AML-193 (cell line): Measurements from ENCODE around the gene KCTD13.
"Not testable (repeated sequence)": the region's sequence is repeated elsewhere in the genome, so short reads cannot be mapped to it uniquely, and the experiment has no call there.

Experiments
- DNase-seq, 2 experiments: peaks; one replicate each; lab custom pipeline; 2025; lab: John Stamatoyannopoulos, UW

Gene KCTD13

DNA sequence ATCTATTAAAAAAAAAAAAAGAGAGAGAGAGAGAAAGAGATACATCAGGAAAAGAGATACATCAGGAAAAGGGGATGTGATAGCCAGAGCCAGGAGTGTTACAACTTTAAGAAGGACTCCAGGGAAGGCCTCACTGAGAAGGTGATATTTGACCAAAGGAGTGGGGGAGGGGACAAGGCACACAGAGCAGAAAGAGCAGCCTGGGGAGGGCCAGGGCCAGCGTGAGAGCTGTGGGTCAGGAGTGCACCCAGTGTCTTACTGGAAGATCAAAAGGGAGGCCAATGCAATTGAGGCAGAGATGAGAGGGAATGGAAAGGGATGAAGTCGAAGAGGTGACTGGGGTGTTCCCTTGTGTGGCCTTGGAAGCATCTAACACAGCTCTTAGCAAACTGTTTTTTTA, 18.1 kb downstream of the KCTD13 start:
- no peak for DNase-seq

DNA sequence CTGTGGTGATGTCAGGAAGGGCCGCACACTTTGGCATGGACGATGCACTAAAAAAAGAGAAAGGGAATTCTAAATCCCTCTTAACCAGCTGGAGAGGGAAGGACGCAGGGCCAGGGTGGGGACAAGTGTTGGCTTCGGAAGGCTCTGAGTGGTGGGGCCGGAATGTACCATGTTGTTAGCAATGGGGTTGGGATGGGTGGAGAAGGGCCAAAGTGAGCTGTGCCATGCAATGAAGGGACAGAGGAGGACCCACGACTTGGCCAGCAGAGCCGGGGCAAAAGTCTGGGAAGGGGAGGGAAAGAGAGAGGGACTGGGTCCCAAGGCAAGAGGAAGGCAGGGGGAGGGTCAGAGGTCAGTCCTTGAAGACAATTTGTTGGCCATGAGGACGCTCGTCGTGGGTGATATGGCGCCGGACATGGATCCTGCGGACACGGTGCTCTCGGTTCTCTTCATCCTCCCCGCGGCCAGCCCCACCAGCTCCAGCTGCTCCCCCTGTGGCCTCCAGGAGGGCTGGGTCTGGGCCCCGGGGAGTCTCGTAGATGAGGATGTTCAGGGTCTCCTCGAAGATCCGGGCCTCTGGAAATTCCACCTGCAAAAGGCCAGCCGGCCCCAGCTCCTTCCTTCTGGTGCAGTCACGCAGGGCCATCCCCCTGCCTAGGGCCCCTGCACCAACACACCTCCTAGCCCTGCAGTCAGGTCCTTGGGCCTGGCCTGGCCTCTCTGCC, 19.3 kb downstream of the KCTD13 start:
- DNase-seq: no peak

DNA sequence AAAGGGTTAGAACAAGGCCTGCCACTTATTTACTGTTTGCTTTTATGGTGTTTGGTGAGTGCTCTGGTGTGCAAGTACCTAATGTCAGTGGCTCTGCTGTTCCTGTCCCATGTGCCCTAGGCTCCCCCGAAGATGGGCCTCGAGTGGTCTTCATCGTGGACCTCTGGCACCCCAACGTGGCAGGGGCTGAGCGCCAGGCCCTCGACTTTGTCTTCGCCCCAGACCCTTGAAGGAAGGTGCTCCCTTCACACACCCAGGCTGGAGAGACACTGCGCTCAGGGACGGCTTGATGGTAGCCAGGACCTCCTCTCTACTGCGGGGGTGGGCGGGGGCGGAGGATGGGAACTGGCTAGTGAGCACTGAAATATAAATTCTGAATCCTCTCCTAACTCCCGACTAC, 20.4 kb downstream of the KCTD13 start:
- no peak for DNase-seq

DNA sequence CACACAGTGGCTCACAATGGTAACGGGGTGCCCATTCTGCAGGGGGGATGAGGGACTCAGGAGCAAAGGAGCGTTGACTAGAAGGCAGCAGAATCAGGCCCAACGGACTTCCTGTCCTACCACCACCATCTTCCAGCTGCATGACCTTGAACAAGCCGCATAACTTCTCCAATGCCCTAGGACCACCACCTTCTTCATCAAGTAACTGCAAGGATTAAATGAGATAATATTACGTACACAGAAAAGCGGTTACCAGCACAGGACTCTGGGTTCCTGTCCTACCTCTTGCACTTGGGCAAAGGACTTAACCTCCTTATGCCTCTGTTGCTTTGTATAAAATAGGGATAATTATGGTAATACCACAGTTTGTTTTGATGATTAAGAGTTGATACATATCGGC, 21.1 kb downstream of the KCTD13 start:
- DNase-seq: no peak

DNA sequence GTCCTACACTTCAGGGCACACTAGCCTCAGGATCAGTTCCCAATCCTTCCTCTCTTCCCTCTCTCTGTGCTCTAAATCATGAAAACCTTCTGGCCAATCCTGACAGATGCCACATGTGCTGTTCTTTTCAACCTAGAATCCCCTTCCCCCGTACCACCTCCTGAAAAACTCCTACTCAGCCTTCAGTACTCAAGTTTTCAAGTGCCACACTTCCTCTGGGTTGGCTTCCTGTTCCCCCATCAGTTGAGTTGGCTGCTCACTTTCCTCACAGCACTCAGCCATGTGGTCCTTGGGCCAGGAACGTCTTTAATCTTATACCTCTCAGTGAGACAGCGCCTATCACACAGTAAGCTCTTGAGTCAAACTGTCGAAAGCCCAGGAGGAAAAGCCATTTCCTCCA, 22.4 kb downstream of the KCTD13 start:
- DNase-seq: no peak

DNA sequence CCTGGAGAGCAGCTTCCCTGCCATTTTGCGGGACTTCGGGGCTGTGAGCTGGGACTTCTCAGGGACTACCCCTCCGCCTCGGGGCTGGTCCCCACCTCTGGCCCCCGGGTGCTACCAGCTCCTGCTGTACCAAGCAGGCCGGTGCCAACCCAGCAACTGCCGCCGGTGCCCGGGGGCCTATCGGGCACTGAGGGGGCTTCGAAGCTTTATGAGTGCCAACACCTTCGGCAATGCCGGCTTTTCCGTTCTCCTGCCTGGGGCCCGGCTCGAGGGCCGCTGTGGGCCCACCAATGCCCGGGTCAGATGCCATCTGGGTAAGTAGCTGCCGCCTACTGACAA, 24.4 kb downstream of the KCTD13 start:
- DNase-seq: no peak

DNA sequence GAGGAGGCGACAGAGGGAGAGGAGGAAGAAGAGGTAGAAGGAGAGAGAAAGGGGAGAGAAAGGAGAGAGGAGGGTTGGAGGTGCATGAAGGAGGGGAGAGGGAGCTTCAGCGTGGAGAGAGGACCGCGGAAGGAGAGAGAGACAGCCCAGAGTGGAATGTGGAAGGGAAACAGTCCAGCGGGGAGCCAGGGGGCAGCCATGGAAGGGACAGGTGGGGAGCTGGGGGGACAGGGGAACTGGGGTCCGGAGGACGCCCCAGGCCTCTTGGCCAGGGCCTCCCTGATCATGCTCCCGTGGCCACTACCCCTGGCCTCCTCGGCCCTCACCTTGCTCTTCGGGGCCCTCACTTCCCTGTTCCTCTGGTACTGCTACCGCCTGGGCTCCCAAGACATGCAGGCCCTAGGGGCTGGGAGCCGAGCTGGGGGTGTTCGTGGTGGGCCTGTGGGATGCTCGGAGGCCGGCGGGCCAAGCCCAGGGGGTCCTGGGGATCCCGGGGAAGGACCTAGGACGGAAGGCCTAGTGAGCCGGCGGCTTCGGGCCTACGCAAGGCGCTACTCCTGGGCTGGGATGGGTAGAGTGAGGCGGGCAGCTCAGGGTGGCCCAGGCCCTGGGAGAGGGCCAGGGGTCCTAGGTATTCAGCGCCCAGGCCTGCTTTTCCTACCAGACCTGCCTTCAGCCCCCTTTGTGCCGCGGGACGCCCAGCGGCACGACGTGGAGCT, 25.0 kb downstream of the KCTD13 start:
- no peak for DNase-seq

DNA sequence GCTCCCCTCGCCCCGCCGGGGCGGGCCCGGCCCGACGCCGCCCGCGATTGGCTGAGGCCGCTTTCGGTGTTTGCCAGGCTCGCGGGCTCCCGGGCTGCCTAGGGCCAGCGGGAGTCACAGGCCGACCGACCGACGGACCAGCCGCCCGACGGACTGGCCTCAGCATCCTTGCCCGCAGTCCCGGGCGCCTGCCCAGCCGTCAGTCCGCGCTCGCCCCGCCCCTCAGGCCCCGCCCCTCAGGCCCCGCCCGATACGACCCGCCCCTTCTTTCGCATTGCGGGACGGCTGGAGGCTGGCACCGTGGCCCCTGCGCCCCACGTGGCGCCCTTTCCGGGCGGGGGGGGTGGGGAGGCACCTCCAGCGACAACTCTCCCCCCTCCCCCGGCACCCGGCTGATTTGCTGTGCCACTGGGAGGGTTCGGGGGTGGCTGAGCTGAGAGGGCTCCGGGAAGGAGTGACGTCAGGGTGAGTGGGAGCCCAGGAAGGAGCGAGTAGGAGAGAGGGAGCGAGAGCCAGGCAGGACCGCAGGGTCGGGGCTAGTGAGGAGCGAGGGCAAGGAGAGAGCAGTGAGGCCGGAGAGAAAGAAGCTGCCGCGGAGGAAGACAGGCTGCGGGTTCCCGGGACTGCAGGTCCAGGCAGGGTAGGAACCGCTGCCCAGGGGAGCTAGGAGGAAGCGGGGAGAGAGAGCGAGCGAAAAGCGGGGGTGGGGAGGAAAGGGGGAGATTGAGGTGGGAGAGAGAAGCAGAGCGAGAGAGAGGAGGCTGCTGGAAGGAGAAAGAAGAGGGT, 25.7 kb downstream of the KCTD13 start, which contains the start of gene ASPHD1:
ASPHD1 (plus strand) TSS at position 387 of the 786 bp plus-strand sequence. CDS start 484 bp downstream, outside the sequence.
- DNase-seq: peak; percentile 45 to 49

DNA sequence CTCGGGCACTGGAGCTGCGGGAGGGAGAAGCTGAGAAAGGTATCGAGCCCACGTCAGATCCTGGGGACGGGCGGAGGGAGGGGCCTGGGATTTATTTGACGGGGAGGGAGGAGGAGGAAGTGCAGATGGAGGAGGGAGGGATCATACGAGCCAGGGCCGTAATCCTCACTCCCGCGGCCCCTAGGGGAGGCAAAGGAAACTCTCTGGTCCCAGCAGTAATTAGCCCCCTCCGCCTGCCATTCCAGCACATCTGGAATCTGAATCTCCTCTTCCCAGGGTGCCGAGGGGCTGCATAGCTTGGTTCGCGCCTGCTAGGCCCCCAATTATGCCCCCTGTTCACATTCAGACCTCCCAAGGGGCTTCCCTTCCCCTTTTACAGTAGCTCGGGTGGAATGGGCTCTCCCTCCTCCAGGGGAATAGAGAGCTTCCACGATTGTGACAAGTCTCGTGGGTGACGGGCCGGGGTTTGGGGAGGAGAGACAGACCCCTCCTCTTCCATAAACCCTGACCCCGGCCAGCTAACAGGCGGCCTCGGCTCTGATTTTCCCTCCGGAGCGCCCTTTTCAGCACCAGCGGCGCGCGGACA, 26.4 kb downstream of the KCTD13 start, which contains the start of gene SEZ6L2:
SEZ6L2 (minus strand) TSS at position 35 of the 586 bp plus-strand sequence. CDS start 531 bp downstream, outside the sequence.
- DNase-seq: no peak

DNA sequence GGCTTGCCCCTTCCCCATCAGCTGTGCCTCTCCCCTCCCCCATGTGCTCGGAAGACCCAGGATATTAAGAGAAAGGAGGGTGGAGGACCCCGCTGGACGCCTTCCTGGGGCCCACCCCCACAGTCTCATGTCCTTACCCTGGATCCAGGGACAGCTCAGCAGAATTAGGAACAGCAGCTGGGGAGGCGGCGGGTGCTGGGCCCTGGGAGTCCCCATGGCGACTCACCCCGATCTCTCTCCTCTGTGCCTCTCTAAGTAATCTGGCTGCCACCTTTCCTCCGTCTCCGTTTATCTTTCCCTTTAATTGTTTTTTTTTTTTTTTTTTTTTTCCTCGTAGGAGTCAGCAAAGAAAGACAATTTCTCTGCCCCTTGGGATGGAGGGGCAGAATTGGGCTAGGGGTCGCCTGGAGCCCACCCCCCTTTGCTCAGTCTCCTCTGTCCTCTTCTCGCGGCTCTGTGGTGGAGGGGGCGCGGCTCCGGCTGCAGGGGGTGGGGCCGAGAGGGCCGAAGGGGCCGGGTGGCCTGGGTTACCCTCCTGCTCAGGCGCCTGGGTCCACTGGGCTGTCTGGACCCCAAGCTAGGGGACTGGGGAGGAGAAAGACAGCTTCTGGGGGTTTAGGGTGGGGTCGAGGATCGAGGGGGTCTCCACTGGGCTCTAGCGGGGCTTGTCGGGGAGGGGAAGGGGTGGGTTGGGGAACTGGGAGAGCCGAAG, 27.1 kb downstream of the KCTD13 start:
- DNase-seq: no peak

DNA sequence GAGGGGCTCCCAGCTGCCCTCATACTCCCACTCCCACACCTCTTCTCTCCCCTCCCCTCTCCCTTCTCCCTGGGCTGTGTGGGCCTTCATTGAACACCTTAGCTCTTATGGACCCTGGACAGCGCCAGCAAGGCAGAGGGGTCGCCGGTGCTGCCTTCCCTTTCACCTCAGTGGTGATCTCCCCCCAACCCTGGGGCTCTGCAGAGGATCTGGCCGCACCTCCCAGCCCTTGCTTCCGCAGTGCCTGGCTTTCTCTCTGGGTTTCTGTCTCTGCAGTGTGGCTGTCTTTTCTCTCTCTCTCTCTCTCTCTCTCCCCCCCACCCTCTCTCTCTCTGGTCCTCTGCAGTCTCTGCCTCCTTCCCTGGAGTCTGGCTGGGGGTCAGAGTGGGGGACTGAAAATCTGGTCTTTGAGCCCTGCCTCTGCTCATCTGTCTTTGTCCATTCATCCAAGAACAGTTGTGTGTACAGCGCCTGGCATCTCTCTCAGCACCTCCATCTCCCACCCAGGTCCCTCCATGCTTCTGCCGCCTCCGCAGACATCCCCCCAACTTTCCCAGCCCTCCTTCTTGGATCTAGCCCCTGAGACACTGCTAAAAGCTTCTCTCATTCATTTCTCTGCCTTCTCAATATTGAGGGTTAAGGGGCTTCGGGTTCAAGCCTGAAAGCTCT, 27.8 kb downstream of the KCTD13 start:
- no peak for DNase-seq

DNA sequence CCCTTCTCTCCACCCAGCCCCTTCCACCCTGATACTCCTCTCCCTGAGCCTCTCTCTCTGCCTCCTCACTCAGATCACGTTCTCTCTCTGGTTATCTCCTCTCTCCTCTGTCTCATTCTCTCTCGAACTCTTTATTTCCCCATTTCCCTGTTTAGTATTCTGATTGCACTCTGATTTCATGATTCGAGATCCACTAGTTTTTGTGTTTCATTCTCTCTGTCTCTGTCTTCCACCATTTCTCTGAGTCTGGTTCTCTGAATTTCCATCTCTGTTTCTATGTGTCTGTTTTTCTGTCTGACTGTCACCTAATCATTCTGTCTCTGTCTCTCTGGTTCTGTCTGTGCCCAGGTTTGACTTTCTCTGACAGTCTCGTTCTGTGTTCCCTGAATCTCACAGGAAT, 28.7 kb downstream of the KCTD13 start:
- DNase-seq: no peak

DNA sequence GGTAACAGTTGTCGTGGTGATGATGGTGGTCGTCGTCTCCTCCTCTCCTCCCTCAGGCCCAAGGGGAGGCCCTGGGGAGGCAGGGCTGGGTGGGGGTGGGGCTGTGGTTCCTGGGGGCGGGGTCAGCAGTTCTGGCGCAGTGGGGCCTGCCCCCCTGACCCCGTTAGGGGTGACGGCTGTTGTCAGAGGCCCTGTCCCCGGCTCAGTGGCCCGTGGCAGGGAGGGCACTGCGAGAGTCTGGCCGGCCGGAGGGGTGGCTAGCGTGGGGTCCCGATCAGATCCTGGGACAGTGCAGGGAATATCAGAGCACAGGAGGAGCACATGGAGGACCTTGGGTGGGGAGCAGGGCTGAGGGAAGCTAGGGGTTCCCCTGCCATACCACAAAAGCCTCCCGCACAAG, 29.2 kb downstream of the KCTD13 start:
- no peak for DNase-seq

DNA sequence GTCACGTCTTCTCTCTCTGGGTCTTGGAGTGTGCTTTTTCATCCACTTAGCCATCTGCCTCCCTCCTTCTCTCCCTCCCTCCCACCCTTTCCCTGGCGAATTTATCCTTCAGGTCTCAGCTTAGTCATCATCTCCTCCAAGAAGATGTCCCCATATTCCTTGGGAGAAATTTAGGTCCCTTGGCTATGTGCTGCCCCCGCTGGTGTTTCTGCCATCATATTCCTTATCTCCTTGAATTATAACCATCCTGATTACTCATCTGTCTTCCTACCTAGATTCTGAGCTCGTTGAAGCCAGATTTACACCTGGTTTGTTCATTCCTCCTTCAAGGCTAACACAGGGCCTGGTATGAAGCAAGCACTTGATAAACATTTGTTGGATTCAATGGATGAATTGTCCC, 31.7 kb downstream of the KCTD13 start:
- no peak for DNase-seq

DNA sequence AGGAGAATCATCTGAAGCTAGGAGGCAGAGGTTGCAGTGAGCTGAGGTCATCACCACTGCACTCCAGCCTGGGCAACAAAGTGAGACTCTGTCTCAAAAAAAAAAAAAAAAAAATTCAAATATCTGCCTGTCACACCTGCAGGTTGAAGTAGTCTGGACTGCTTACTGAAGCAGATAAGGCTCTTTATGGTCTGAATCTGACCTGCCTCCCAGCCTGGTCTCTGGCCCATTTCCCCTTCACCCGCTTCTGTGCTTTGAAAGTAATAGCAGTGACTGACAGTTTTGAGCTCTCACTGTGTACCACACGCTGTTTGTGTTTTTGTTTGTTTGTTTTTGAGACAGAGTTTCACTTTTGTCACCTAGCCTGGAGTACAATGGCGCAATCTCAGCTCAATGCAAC, 32.5 kb downstream of the KCTD13 start:
- no peak for DNase-seq

DNA sequence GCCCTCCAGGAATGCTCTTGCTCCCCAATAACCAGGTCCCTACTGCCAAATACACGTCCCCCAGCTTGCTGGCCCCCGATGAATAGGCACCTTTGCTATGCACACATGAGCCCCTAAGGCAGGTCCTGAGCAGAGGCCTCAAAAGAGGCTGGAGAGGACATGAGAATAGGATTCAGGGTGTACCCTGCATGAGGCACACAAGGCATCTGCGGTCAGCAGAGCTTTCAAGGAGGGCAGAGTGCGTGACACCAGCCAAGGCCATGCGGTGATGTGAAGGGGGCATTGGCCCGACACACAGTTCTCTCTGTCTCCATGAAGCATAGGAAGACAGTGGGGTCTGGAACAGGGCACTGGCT, 33.6 kb downstream of the KCTD13 start:
- DNase-seq: no peak

DNA sequence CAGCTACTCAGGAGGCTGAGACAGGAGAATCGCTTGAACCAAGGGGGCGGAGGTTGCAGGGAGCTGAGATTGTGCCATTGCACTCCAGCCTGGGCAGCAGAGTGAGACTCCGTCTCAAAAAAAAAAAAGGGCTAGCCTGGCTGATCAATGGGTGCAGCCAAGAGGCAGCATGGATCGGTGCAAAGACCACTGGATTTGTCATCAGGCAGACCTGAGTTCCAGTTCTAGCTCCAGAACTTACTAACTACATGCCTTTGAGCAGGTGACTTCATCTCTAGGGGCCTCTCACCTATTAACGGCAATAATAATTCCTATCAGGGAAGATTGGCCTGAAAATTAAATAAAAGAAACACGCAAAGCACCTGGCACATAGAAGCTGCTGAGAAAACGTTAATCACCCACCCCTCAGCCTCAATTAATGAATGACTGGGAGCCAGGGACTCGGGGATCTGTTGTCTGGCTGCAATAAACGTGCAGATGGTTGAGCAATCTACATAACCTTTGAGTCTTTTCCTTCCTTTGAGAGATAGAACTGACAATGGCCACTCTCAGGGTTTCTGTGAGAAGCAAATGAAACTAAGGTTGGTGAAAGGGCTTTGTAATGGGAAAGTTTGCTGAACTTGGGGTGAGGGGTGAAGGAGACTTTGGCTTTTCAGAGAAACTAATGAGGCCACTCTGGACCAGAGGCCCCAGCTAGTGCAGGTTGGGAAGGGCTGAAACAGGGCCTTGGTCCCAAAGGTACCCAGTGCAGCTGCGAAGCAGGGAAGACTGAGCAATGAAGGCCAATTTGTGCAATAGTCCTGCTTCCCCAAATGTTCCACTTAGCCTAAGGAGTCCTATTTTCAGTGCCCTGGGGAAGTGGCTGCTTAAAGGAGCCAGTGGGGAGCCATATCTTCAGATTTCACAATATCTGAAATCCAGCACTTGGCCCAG, 34.2 kb downstream of the KCTD13 start:
- DNase-seq: peak in 1 of 2 experiments; percentile 21

DNA sequence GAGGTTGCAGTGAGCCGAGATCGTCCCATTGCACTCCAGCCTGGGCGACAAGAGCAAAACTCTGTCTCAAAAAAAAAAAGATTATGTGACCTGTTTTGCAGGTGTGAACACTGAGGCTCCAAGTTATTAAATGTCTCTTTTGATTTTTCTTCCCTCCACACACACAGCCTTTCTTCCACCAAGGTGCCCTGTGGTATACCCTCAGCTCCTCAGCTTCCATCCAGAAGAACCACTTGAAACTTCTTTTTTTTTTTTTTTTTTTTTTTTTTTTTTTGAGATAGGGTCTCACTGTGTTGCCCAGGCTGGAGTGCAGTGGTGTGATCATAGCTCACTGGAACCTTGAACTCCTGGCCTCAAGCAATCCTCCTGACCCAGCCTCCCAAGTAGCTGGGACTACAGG, 36.7 kb downstream of the KCTD13 start:
- DNase-seq: not testable (repeated sequence)

DNA sequence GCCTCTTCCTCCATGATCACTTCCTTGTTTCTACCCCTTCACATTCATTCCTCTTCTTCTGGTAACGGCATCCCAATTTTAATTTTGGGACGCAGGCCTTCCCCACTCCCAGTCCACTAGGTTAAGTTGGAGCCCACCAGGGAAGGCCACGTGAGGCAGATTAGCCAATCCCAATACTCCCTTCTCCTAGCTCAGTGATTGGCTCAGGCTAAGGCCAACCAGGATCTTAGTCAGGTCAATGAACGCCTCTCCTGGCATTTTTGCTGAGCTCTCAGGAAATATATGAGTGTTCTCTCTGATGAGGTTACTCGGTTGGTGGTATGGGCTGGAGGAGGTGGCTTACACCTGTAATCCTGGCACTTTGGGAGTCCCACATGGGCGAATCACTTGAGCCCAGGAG, 42.0 kb downstream of the KCTD13 start:
- DNase-seq: no peak

DNA sequence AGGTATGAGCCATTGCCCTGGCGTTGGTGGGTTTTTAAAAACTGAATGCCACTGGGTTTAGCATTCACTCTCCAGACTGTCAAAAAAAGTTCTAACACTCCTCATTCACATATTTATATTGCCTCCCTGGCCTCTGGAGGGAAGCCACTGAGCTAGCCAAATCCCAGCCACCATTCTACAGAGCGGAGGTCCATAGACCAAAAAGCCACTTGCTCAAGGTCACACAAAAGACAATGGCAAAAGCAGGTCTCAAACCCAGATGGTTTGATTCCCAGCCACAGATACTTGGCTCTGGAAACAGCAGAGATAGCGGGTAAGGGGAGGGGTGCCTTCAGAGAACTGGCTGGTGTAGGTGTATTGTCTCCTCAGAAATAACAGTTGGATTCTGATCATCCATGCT, 45.0 kb downstream of the KCTD13 start:
- no peak for DNase-seq
